HEK293T (cell line): ENCODE results near the gene AGMO.

Experiments
- BHLHE40 ChIP-seq: fragments of 450-650 bp; IDR thresholded peaks from 2 replicates; pipeline ENCODE4 v1.6.1; 2016; ENCODE audit warnings: mild to moderate bottlenecking, moderate library complexity, borderline replicate concordance
- TARDBP ChIP-seq: fragments of 450-650 bp; IDR thresholded peaks from 2 replicates; pipeline ENCODE4 v1.6.1; 2016

GRCh38 chr7:15213093-15213492 is 348.7 kb downstream of the AGMO start:
- TF ChIP-seq TARDBP (no peak), BHLHE40 (no peak)
